ENCODE measurements around the gene TGFBR1.

- TF ChIP-seq CTCF (IDR thresholded peaks at IDR 0.05) (no peak), ZFX (IDR thresholded peaks at IDR 0.05; ENCODE audit: borderline replicate concordance) (no peak)
Measured at GRCh38 chr9:99056186-99056585, 48.7 kb upstream of the TGFBR1 start.
